ENCODE data around the gene ANTXRL.
"Not testable (repeated sequence)": the region's sequence is repeated elsewhere in the genome, so short reads cannot be mapped to it uniquely, and the experiment has no call there.

Gene ANTXRL

DNA sequence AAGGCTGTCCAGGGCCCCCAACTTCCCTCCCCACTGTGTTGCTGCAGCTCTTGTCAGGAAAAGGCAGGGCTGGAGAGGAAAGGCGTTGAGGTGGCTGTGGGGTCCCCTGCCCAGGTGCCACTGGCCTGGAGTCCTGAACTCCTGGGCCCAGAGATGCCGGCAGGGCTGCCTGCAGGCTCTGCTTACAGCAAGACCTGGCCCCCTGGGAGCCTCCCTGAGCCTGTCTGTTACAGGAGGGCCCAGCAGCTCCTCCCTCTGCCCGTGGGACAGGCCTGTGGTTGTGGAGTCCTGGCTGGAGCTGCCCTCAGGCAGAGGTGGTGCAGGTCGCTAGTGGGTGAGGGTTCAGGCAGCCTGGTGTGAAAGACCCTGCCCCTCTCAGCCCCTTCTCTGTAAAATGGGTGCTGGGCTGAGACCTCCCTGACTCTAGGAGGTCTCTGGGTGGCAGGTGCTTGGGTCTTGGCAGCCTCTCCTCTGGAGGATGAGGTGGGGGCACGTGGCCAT is 9.9 kb downstream of the ANTXRL start:
- no peak for DNase-seq

GRCh38 chr10:46297406-46298204 is 10.8 kb downstream of the ANTXRL start:
- DNase-seq, result no peak

DNA sequence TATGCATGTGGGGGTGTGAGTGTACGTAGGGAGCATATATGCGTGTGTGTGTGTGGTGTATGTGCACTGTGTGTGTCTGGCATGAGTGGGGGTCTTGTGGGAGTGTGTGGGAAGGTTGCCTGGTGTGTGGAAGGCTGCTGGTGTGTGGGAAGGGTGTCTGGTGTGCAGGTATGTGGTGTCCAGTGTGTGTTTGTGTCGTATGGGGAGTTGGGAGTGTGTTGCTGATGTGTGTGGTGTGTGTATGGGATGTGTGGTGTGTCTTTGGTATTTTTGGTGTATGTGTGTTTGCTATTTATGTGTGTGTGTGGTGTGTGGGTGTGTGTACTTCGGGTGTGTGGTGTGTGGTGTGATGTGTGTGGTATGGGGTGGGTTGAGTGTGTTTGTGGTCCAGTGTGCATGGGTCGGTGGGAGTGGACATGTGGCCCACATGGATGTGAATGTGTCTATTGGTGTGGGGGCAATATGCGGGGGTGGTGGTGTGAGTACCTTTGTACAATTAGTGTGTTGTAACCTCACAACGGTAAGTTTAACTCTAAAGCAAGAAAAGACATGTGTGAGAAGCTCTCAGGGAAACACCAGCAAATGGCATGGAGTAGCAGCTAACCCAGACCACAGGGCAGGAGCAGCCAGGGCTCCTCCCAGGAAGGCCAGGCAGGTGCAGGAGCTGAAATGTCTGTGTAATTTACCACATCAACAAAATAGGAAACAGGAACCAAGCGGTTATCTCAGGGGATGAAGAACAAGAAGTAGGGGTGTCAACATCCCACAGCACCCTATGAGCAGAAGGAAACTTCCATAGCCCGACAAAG is 11.9 kb downstream of the ANTXRL start:
- no peak for DNase-seq

- no peak for DNase-seq
Measured at GRCh38 chr10:46299286-46299535, 12.4 kb downstream of the ANTXRL start.

DNA sequence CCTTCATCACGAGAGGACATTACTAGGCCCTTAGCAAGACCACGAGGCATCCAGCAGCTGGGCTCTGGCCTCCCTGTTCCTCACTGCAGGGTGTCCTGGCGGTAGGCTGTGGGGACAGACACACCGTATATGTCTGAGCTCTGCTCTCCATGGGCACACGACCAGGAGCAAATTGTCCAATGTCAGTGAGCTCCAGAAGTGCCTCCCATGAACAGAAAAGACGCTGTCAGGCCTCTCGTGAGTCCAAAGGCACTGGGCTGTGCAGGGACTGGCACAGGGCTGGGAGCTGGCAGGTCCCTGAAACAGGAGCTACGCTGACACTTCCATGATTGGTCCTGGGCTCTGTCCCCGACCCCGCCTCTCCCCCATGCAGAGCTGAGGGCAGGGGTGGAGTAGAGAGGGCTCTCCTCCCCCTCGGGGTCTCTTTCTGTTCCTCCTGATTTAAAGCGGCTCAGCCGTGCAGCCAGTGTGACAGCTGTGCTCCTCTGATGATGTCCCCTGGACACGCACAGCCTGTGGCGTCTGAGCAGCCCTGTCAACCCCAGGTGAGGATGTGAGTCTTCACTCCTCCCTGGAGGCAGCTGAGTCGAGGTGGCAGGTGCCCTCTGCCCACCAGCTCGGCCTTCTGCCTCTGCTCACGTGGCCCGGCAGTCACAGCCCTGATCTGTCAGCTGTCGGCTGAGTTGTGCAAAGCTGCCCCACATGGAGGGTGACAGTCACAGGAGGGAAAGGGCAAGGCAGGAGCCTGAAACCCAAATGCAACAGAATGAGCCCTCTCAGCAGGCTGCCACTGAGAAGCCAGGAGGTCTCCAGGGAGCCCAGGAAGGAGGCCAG is 13.0 kb downstream of the ANTXRL start:
- no peak for DNase-seq

GRCh38 chr10:46300370-46300711 is 13.5 kb downstream of the ANTXRL start:
- DNase-seq, result not testable (repeated sequence)

GRCh38 chr10:46301056-46301645 is 14.4 kb downstream of the ANTXRL start:
- DNase-seq, result no peak

GRCh38 chr10:46301721-46302479 is 15.1 kb downstream of the ANTXRL start:
- no peak for DNase-seq

DNA sequence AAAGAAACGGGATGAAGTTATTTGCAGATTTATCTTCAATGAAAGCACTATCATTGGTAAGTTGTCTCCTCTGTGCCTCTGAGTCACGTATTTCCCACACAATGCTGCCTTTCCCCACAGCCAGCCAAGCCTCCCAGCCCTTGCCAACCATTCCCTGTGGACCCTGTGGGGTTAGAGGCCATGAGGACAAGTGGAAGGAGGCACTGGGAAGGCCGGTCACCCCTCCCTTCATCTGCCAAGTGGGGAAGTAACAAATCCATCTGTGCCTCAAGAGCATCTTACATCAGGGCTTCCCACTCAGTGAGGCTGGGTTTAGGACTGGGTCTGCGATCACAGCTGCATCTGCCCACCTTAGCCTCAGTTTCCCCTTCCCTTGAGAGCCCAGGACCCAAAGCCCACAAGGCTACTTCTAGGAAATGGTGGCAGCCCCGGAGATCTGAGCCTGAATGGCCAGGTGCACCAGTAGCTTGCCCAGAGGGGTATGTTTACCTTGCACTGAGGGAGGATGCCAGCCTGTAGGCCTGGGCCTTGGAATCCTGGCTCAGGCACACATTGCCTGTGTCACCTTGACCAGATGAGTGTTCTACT is 16.1 kb downstream of the ANTXRL start:
- DNase-seq, result not testable (repeated sequence)

DNA sequence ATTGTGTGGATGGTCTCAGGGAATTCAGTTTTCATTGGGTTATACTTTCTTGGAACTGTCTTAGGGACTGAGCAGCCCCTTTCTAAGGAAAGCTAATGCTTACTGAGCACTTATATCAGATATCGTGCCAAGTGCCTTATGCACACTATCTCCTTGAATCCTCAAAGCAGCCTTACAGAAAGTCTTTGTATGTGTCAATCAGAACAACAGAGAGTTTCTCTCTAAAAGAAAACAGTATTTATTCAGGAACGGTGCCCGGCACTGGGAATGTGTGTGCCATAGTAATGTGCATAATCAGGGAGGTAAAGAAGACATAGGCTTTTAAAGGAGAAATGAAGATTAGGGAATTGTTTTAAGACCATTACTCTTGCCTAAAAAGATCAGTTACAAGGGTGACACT is 17.3 kb downstream of the ANTXRL start:
- DNase-seq, result no peak

DNA sequence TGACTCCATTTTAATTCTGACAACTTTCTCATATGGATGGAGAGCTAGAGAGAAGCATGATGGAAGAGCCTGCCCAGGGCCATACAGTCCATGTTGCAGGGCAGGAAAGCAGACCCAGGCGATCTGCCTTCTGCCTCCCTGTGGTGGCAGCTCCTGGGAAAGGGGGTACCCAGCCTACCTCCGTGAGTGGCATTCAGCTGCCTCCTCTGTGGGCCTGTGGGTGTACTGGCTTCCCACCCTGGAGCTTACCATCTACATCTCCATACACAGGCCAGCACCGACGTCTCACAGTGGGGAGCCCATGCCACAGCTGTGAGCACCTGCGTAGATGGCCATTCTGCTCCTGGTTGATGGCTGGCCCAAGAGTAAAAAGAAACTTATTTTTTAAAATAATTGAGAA is 17.9 kb downstream of the ANTXRL start:
- DNase-seq, result not testable (repeated sequence)

DNA sequence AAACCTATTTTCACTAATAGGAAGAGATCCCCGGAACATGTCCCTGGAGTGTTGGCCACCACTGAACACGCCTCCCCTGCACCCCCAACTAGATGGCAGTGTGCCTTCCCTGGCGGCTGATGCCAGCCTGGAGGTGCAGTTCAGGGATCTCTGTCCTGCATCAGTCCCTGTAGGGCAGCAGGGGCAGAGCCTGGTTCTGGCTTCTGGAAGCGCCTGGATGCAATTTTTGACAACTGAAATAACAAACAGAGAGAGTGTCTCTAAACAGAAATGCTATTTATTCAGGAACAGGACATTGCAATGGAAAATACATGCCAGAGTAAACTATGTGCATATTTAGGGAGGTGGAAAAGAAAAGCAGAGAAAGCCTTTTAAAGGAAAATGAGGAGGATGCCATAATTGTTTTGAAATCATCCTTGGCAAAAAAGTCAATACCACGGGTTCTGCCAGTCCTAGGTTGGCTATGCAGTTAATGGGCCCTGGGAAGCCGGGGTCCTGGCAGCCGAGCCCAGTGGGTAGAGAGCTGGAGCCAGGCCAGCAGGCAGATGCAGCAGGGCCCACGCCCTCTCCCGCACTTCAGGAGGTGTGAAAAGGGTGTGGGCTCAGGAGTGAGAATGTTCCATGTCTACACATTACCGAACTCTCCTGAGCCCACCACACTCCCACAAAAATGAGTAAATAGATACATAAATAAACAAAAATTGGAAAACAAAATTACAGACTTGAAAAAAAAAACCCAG is 18.5 kb downstream of the ANTXRL start:
- DNase-seq, result no peak

DNA sequence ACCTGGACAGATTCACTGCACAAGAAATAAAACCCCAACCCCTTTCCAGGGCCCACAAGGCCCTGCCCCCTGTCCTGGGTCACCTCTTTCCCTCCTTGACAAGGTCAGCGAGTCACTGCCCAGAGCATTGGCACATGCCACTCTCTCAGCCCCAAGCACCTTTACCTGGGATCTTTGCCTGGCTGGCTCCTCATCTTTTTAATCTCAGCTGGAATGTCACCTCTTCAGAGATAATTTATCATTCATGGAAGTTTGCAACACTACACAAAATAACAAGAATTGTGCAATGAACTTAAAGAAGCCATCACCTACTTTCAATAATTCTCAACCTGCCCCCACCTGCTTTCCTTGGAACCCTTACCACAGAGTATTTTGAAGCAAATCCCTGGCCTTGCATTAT is 19.2 kb downstream of the ANTXRL start:
- DNase-seq, result no peak

GRCh38 chr10:46306516-46307184 is 19.9 kb downstream of the ANTXRL start:
- DNase-seq, result no peak

GRCh38 chr10:46307281-46308112 is 20.7 kb downstream of the ANTXRL start:
- DNase-seq, result no peak

GRCh38 chr10:46308113-46308415 is 21.3 kb downstream of the ANTXRL start:
- no peak for DNase-seq

DNA sequence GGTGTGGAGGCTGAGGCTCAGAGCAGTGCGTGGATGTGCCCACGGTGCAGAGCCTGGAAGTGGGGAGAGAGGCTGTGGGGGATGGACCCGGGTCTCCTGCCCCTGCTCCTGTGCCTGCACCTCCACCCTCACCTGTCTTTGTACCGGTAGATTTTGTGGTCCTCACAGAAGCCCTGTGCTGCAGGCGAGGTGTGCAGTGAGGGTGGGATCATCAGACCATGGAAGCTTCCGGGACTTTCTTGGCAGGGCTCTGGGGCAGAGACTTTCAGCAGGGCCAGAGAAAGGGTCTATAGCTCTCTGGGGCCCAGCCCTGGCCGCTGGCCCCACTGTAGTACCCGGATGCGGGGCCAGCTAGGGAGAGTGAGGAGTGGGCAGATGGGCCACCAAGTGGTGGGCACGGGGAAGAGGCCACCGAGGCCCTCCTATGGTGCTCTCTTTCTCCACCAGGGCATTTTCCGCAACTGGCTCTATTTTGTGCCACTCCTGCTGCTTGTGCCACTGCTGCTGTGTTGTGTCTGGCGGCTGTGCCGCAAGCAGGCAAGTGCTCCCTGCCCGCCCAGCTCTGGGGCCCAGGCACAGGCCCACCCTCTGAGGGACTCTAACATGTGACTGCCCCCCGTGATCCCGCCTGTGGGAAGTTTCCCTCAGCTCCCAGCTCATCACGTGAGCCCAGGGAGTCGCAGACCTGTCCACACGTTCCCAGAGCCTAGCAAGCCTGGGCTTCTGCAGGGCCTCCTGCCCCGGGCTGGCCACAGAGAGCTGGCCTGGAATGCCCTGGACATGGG is 22.1 kb downstream of the ANTXRL start:
- no peak for DNase-seq

- DNase-seq, result no peak
Measured at GRCh38 chr10:46309511-46310142, 22.8 kb downstream of the ANTXRL start.

DNA sequence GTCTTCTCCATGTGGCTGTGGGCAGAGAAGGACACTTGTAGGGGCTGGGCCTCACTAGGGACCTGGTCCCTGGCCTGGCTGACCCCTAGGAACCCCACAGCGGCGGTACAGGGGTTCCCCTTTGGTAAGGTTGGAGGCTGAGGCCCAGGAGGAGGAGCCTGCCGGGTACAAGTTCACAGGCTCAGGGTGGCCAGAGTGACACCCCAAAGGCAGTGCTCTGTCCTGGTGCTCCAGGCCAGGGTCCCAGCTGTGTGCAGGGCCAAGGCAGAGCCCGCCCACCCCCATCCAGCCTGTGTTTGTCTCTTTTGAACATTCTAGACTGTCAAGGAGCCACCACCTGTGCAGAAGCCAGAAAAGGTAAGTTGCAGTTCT is 23.3 kb downstream of the ANTXRL start:
- no peak for DNase-seq
